Upper lobe of left lung (tissue), 4 donors: Measurements from ENCODE around the gene NKX2-1.

Experiments used
- EP300 ChIP-seq, 4 donors: sonication (generic); formaldehyde crosslinking; IDR thresholded peaks; one replicate each; pipeline ENCODE4 v1.5.1; 2017; ENCODE audit warnings: antibody characterized with exemption in 4 of 4, control low read depth in 2 of 4
- POLR2AphosphoS5 ChIP-seq, 2 donors: sonication (generic); formaldehyde crosslinking; IDR thresholded peaks; one replicate each; pipeline ENCODE4 v1.5.1; 2017; ENCODE audit warnings: antibody characterized with exemption in 2 of 2
- TF ChIP-seq, protein P1 (sequence below), 6 experiments: fragments of 450-650 bp in 4 of 6; fragments of 200-600 bp in 2 of 6; sonication (generic) in 2 of 6; IDR thresholded peaks; one replicate each; pipeline ENCODE4 v1.5.1; 2016 to 2019; ENCODE audit warnings: antibody characterized with exemption in 6 of 6

DNA sequence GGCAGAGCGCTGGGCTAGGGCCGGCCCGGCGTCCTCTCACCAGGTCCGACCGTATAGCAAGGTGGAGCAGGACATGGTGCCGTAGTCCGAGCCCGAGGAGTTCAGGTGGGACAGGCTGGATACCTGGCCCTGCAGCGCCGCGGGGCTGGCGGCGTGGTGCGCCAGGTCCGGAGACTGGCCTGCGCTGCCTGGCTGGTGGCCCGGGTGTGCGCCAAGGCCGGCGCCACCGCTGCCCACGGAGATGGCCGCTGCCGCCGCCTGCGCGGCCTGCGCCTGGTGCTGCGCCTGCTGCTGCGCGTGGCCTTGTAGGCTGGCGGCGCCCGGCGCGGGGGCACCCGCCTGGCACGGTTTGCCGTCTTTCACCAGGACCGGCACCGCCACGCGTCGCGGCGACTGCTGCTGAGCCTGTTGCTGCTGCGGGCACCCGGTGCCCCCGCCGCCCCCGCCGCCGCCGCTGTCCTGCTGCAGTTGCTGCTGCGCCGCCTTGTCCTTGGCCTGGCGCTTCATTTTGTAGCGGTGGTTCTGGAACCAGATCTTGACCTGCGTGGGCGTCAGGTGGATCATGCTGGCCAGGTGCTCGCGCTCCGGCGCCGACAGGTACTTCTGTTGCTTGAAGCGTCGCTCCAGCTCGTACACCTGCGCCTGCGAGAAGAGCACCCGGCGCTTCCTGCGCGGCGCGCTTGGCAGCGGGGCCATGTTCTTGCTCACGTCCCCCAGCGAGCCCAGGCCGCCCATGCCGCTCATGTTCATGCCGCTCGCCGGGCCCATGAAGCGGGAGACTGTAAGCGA, 2.6 kb downstream of the NKX2-1 start:
- TF ChIP-seq, protein P1, sequence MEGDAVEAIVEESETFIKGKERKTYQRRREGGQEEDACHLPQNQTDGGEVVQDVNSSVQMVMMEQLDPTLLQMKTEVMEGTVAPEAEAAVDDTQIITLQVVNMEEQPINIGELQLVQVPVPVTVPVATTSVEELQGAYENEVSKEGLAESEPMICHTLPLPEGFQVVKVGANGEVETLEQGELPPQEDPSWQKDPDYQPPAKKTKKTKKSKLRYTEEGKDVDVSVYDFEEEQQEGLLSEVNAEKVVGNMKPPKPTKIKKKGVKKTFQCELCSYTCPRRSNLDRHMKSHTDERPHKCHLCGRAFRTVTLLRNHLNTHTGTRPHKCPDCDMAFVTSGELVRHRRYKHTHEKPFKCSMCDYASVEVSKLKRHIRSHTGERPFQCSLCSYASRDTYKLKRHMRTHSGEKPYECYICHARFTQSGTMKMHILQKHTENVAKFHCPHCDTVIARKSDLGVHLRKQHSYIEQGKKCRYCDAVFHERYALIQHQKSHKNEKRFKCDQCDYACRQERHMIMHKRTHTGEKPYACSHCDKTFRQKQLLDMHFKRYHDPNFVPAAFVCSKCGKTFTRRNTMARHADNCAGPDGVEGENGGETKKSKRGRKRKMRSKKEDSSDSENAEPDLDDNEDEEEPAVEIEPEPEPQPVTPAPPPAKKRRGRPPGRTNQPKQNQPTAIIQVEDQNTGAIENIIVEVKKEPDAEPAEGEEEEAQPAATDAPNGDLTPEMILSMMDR (IDR thresholded peaks at IDR 0.05), result no peak
- no peak for TF ChIP-seq POLR2AphosphoS5 (IDR thresholded peaks at IDR 0.05)
- TF ChIP-seq EP300 (IDR thresholded peaks at IDR 0.05), result no peak
